HepG2 (cell line): ENCODE measurements around the gene PPP1R16B. TPM values are rescaled to one million over a fixed set of nuclear protein-coding genes. Genes with fewer than 3 reads are reported as not detected.
A peak's percentile ranks its signal among the peaks of the same experiment; 100 is the strongest.

ENCODE experiments used
- EEA1 ChIP-seq: sonication (generic); formaldehyde crosslinking; IDR thresholded peaks from 2 replicates; pipeline ENCODE4 v1.5.1; 2020; ENCODE audit warnings: mild to moderate bottlenecking, missing genetic modification reagents, borderline replicate concordance
- GATA4 ChIP-seq: sonication (generic); IDR thresholded peaks from 2 replicates; pipeline ENCODE4 v1.6.1; 2016; ENCODE audit warnings: antibody characterized with exemption, low read depth, borderline replicate concordance
- GATAD2A ChIP-seq: IDR thresholded peaks from 2 replicates; pipeline ENCODE4 v1.6.1; 2016
- KLF13 ChIP-seq: sonication (generic); formaldehyde crosslinking; IDR thresholded peaks from 2 replicates; pipeline ENCODE4 v1.4.0; 2020; ENCODE audit warnings: mild to moderate bottlenecking, missing genetic modification reagents
- KLF9 ChIP-seq: IDR thresholded peaks from 2 replicates; pipeline ENCODE4 v1.6.1; 2016; ENCODE audit warnings: low read depth
- LBX2 ChIP-seq: sonication (generic); formaldehyde crosslinking; IDR thresholded peaks from 2 replicates; pipeline ENCODE4 v1.5.0; 2020; ENCODE audit warnings: missing genetic modification reagents, mild to moderate bottlenecking, borderline replicate concordance
- NAIF1 ChIP-seq: sonication (generic); formaldehyde crosslinking; IDR thresholded peaks from 2 replicates; pipeline ENCODE4 v1.5.0; 2020; ENCODE audit warnings: mild to moderate bottlenecking, missing genetic modification reagents, borderline replicate concordance
- REST ChIP-seq, 2 experiments: IDR thresholded peaks; 2 replicates each; pipeline ENCODE4 v1.6.1; 2011 to 2012; ENCODE audit warnings: low read length in 2 of 2, borderline replicate concordance in 1 of 2, low read depth in 1 of 2, mild to moderate bottlenecking in 1 of 2, moderate library complexity in 1 of 2
- SOX6 ChIP-seq, 2 experiments: fragments of 450-650 bp in 1 of 2; sonication (generic) in 1 of 2; formaldehyde crosslinking in 1 of 2; IDR thresholded peaks; 2 replicates each; pipeline versions ENCODE4 v1.4.0 to v1.6.1; 2017 to 2020; ENCODE audit warnings: antibody characterized with exemption in 1 of 2, mild to moderate bottlenecking in 1 of 2, missing genetic modification reagents in 1 of 2
- TOE1 ChIP-seq: sonication (generic); formaldehyde crosslinking; IDR thresholded peaks from 2 replicates; pipeline ENCODE4 v1.4.0; 2020; ENCODE audit warnings: mild to moderate bottlenecking, missing genetic modification reagents
- TP53 ChIP-seq: sonication (generic); formaldehyde crosslinking; conservative IDR thresholded peaks from 2 replicates; pipeline ENCODE4 v1.4.0; 2020; ENCODE audit warnings: missing genetic modification reagents
- ZBTB34 ChIP-seq: sonication (generic); formaldehyde crosslinking; IDR thresholded peaks from 2 replicates; pipeline ENCODE4 v1.8.0; 2022; ENCODE audit warnings: mild to moderate bottlenecking, missing genetic modification reagents
- ZFP36 ChIP-seq: fragments of 150-350 bp; IDR thresholded peaks from 2 replicates; pipeline ENCODE4 v1.6.1; 2018; ENCODE audit warnings: borderline replicate concordance, low read length, low read depth; ENCODE audit not compliant: partially characterized antibody
- ZNF281 ChIP-seq: sonication (generic); formaldehyde crosslinking; IDR thresholded peaks from 2 replicates; pipeline ENCODE4 v1.4.0; 2020; ENCODE audit warnings: missing genetic modification reagents, borderline replicate concordance
- ZNF317 ChIP-seq: sonication (generic); formaldehyde crosslinking; IDR thresholded peaks from 2 replicates; pipeline ENCODE4 v1.5.0; 2020; ENCODE audit warnings: mild to moderate bottlenecking, missing genetic modification reagents
- ZNF329 ChIP-seq: sonication (generic); formaldehyde crosslinking; IDR thresholded peaks from 2 replicates; pipeline ENCODE4 v1.9.0; 2021; ENCODE audit warnings: low read depth, mild to moderate bottlenecking, missing genetic modification reagents
- ZNF446 ChIP-seq: sonication (generic); formaldehyde crosslinking; IDR thresholded peaks from 2 replicates; pipeline ENCODE4 v1.5.0; 2020; ENCODE audit warnings: mild to moderate bottlenecking, missing genetic modification reagents
- ZNF550 ChIP-seq: sonication (generic); formaldehyde crosslinking; IDR thresholded peaks from 2 replicates; pipeline ENCODE4 v1.4.0; 2020; ENCODE audit warnings: mild to moderate bottlenecking, missing genetic modification reagents, borderline replicate concordance
- ZNF772 ChIP-seq: sonication (generic); formaldehyde crosslinking; IDR thresholded peaks from 2 replicates; pipeline ENCODE4 v1.5.0; 2020; ENCODE audit warnings: mild to moderate bottlenecking, missing genetic modification reagents
- polyA plus RNA-seq, 8 experiments: library from polyadenylated mRNA; depleted of rRNA in 3 of 8; stranded (reverse) in 7 of 8; unstranded in 1 of 8; fragments of >200 nt; fragmentation: Illumina TruSeq in 4 of 8; extraction: Trizol in 4 of 8; gene quantifications; 2 replicates each; pipeline versions ENCODE4 v1.2.1 to v1.2.3, GENCODE V29; 2011 to 2016; ENCODE audit warnings: low read depth in 4 of 8, missing spikeins in 1 of 8, mixed read lengths in 1 of 8; ENCODE audit not compliant: insufficient read depth in 1 of 8
- total RNA-seq, 5 experiments: library from RNA; depleted of rRNA; stranded (reverse); fragments of >200 nt; fragmentation: Illumina TruSeq; extraction: Trizol; gene quantifications; 2 replicates each; pipeline ENCODE4 v1.2.3, GENCODE V29; 2016; ENCODE audit warnings: low read depth in 1 of 5

The PPP1R16B gene
- total and polyA plus RNA-seq, 2 of the 13 experiments (the other 11 are each of a cell fraction or from before 2014, with no cell fraction given) = 0.02 to 0.11 TPM

- TF ChIP-seq TOE1 (CRISPR knock-in tag) = peak; percentile 81
- peak; percentile 96; the same call in 1 of the 2 replicates for TF ChIP-seq EEA1 (CRISPR knock-in tag)
- TF ChIP-seq ZNF281 (CRISPR knock-in tag) = peak; percentile 36; the same call in 1 of the 2 replicates
- peak; percentile 93 for TF ChIP-seq KLF13 (CRISPR knock-in tag)
- peak; percentile 73; the same call in 1 of the 2 replicates for TF ChIP-seq ZNF446 (CRISPR knock-in tag)
- TF ChIP-seq GATA4 = peak; percentile 7; the same call in 1 of the 2 replicates
- 0 out of 2 replicates have a peak, but pooled peaks have one; percentile 48 for TF ChIP-seq ZNF317 (CRISPR knock-in tag)
- no peak; the same call in none of the 2 replicates for TF ChIP-seq GATAD2A (CRISPR knock-in tag)
- peak; percentile 99 for TF ChIP-seq ZNF772 (CRISPR knock-in tag)
- TF ChIP-seq TP53 (CRISPR knock-in tag) = peak; percentile 91; the same call in 1 of the 2 replicates
- TF ChIP-seq ZNF550 = no peak
- TF ChIP-seq SOX6 (IDR thresholded peaks at IDR 0.05) = no peak
- peak; percentile 85 for TF ChIP-seq SOX6 (CRISPR knock-in tag; IDR thresholded peaks at IDR 0.05)
- TF ChIP-seq REST (IDR thresholded peaks at IDR 0.05; ENCODE audit: borderline replicate concordance in 1 of 2, low read depth in 1 of 2, low read length in 2 of 2) = peak in 1 of 2 experiments; percentile 26; a peak in 1 of 4 replicates
- peak; percentile 44; the same call in 1 of the 2 replicates for TF ChIP-seq ZBTB34 (CRISPR knock-in tag)
- no peak for TF ChIP-seq NAIF1 (CRISPR knock-in tag)
- TF ChIP-seq LBX2 = peak; percentile 86; the same call in 1 of the 2 replicates
- no peak for TF ChIP-seq ZFP36
- TF ChIP-seq ZNF329 = no peak; the same call in 1 of the 2 replicates
- TF ChIP-seq KLF9 (CRISPR knock-in tag) = peak; percentile 90
Measured at GRCh38 chr20:38962044-38962927, 156.8 kb downstream of the PPP1R16B start, which contains the start of gene DHX35 (continued).
